ENCODE data around the gene AKAP7. TPM values are rescaled to one million over a fixed set of nuclear protein-coding genes. Genes with fewer than 3 reads are reported as not detected.
A peak's percentile ranks its signal among the peaks of the same experiment; 100 is the strongest.
"Not testable (repeated sequence)": the region's sequence is repeated elsewhere in the genome, so short reads cannot be mapped to it uniquely, and the experiment has no call there.

Gene AKAP7
- not detected for polyA plus RNA-seq (2012; ENCODE audit: missing spikeins)

GRCh38 chr6:131135244-131136020 lies at the start of gene AKAP7:
Gene AKAP7 (plus strand): TSS chr6:131135467. CDS start chr6:131135764, 297 bp downstream.
- FAIRE-seq (peak; percentile 66), DNase-seq (ENCODE audit: insufficient read length) (peak; percentile 62)
- TF ChIP-seq POLR2A (IDR thresholded peaks at IDR 0.05; ENCODE audit: low read depth, low read length) (no peak), TAF1 (IDR thresholded peaks at IDR 0.05; ENCODE audit: borderline replicate concordance, low read depth, low read length) (no peak), POLR2AphosphoS5 (IDR thresholded peaks at IDR 0.05; ENCODE audit: low read depth, low read length) (no peak)

GRCh38 chr6:131090339-131090738 lies 44.9 kb upstream of the AKAP7 start:
- not testable (repeated sequence) for DNase-seq (ENCODE audit: insufficient read length); FAIRE-seq

GRCh38 chr6:131091944-131092343 lies 43.3 kb upstream of the AKAP7 start:
- FAIRE-seq; DNase-seq (ENCODE audit: insufficient read length): not testable (repeated sequence)

- TF ChIP-seq POLR2A (IDR thresholded peaks at IDR 0.05; ENCODE audit: low read depth, low read length) (no peak), POLR2AphosphoS5 (IDR thresholded peaks at IDR 0.05; ENCODE audit: low read depth, low read length) (no peak), TAF1 (IDR thresholded peaks at IDR 0.05; ENCODE audit: borderline replicate concordance, low read depth, low read length) (no peak)
- DNase-seq (ENCODE audit: insufficient read length) (no peak), FAIRE-seq (no peak)
Observed at GRCh38 chr6:131093334-131093733, 41.9 kb upstream of the AKAP7 start.

GRCh38 chr6:131096786-131097185 lies 38.5 kb upstream of the AKAP7 start:
- FAIRE-seq: no peak

GRCh38 chr6:131101911-131102680 lies 33.2 kb upstream of the AKAP7 start:
- FAIRE-seq (no peak), DNase-seq (ENCODE audit: insufficient read length) (no peak)
- TF ChIP-seq TAF1 (IDR thresholded peaks at IDR 0.05; ENCODE audit: borderline replicate concordance, low read depth, low read length) (no peak), POLR2AphosphoS5 (IDR thresholded peaks at IDR 0.05; ENCODE audit: low read depth, low read length) (no peak)

More at GRCh38 chr6:131096786-131097185, 38.5 kb upstream of the AKAP7 start:
- no peak for DNase-seq (ENCODE audit: insufficient read length)
- TF ChIP-seq POLR2A (IDR thresholded peaks at IDR 0.05; ENCODE audit: low read depth, low read length) (no peak), TAF1 (IDR thresholded peaks at IDR 0.05; ENCODE audit: borderline replicate concordance, low read depth, low read length) (no peak), POLR2AphosphoS5 (IDR thresholded peaks at IDR 0.05; ENCODE audit: low read depth, low read length) (no peak)

GRCh38 chr6:131103296-131103695 lies 32.0 kb upstream of the AKAP7 start:
- DNase-seq (ENCODE audit: insufficient read length) (no peak), FAIRE-seq (no peak)

GRCh38 chr6:131103901-131104300 lies 31.4 kb upstream of the AKAP7 start:
- DNase-seq (ENCODE audit: insufficient read length) (no peak), FAIRE-seq (no peak)
- no peak for TF ChIP-seq TAF1 (IDR thresholded peaks at IDR 0.05; ENCODE audit: borderline replicate concordance, low read depth, low read length)
- TF ChIP-seq POLR2A (IDR thresholded peaks at IDR 0.05; ENCODE audit: low read depth, low read length): no peak
- no peak for TF ChIP-seq POLR2AphosphoS5 (IDR thresholded peaks at IDR 0.05; ENCODE audit: low read depth, low read length)

More at GRCh38 chr6:131103296-131103695, 32.0 kb upstream of the AKAP7 start:
- TF ChIP-seq TAF1 (IDR thresholded peaks at IDR 0.05; ENCODE audit: borderline replicate concordance, low read depth, low read length) (no peak), POLR2AphosphoS5 (IDR thresholded peaks at IDR 0.05; ENCODE audit: low read depth, low read length) (no peak), POLR2A (IDR thresholded peaks at IDR 0.05; ENCODE audit: low read depth, low read length) (no peak)

GRCh38 chr6:131107151-131107550 lies 28.1 kb upstream of the AKAP7 start:
- DNase-seq (ENCODE audit: insufficient read length) (no peak), FAIRE-seq (no peak)
- TF ChIP-seq POLR2A (IDR thresholded peaks at IDR 0.05; ENCODE audit: low read depth, low read length): no peak
- TF ChIP-seq TAF1 (IDR thresholded peaks at IDR 0.05; ENCODE audit: borderline replicate concordance, low read depth, low read length): no peak
- no peak for TF ChIP-seq POLR2AphosphoS5 (IDR thresholded peaks at IDR 0.05; ENCODE audit: low read depth, low read length)

GRCh38 chr6:131112249-131112648 lies 23.0 kb upstream of the AKAP7 start:
- no peak for DNase-seq (ENCODE audit: insufficient read length)
- TF ChIP-seq POLR2AphosphoS5 (IDR thresholded peaks at IDR 0.05; ENCODE audit: low read depth, low read length) (no peak), TAF1 (IDR thresholded peaks at IDR 0.05; ENCODE audit: borderline replicate concordance, low read depth, low read length) (no peak), POLR2A (IDR thresholded peaks at IDR 0.05; ENCODE audit: low read depth, low read length) (no peak)
- no peak for FAIRE-seq

- DNase-seq (ENCODE audit: insufficient read length) (no peak), FAIRE-seq (no peak)
- no peak for TF ChIP-seq TAF1 (IDR thresholded peaks at IDR 0.05; ENCODE audit: borderline replicate concordance, low read depth, low read length)
- TF ChIP-seq POLR2AphosphoS5 (IDR thresholded peaks at IDR 0.05; ENCODE audit: low read depth, low read length): no peak
- no peak for TF ChIP-seq POLR2A (IDR thresholded peaks at IDR 0.05; ENCODE audit: low read depth, low read length)
Observed at GRCh38 chr6:131115651-131116050, 19.6 kb upstream of the AKAP7 start.

- FAIRE-seq (no peak), DNase-seq (ENCODE audit: insufficient read length) (no peak)
- no peak for TF ChIP-seq POLR2A (IDR thresholded peaks at IDR 0.05; ENCODE audit: low read depth, low read length)
- TF ChIP-seq TAF1 (IDR thresholded peaks at IDR 0.05; ENCODE audit: borderline replicate concordance, low read depth, low read length): no peak
- no peak for TF ChIP-seq POLR2AphosphoS5 (IDR thresholded peaks at IDR 0.05; ENCODE audit: low read depth, low read length)
Observed at GRCh38 chr6:131116321-131116720, 18.9 kb upstream of the AKAP7 start.
